ENCODE results near the gene FAF1. TPM values are rescaled to one million over a fixed set of nuclear protein-coding genes. Genes with fewer than 3 reads are reported as not detected.
"Not testable (repeated sequence)": the region's sequence is repeated elsewhere in the genome, so short reads cannot be mapped to it uniquely, and the experiment has no call there.

Gene FAF1
- polyA plus RNA-seq, 1 of the 3 experiments (the other 2 are of a cell fraction), result 8.7 TPM

GRCh38 chr1:50906050-50906449, 54.0 kb downstream of the FAF1 start:
- H3F3A ChIP-seq (replicated peaks; ENCODE audit: insufficient read depth); H3K27ac ChIP-seq (ENCODE audit: low read depth in 2 of 2, low read length in 1 of 2); H3K9me3 ChIP-seq; H3K9me2 ChIP-seq; H3K4me2 ChIP-seq; POLR2A ChIA-PET; H3K36me3 ChIP-seq (replicated peaks in 1 of 2; ENCODE audit: control insufficient read depth in 1 of 2, insufficient read depth in 2 of 2, low read length in 1 of 2); DNase-seq; H2AFZ ChIP-seq (ENCODE audit: low read depth); H4K20me1 ChIP-seq (ENCODE audit: insufficient read depth); H3K4me1 ChIP-seq (ENCODE audit: control insufficient read depth in 1 of 2, insufficient read depth in 2 of 2, low read depth in 1 of 2, low read length in 1 of 2); H3K9ac ChIP-seq; H3K27me3 ChIP-seq (ENCODE audit: insufficient read depth); H3K4me3 ChIP-seq (ENCODE audit: low read depth in 2 of 2, low read length in 1 of 2); CTCF ChIA-PET: not testable (repeated sequence)
- WGBS (ENCODE audit: low lambda C conversion rate), result 79% methylated on average over 1 of the region's 1 CpG
- peaks cover 29% of the 10 kb centered on the region; the same call in 1 of the 2 replicates for H3K79me2 ChIP-seq (ENCODE audit: insufficient read depth)

- H3K27ac ChIP-seq (ENCODE audit: low read depth in 2 of 2, low read length in 1 of 2), result no peak overlapping the region
- ChIA-PET POLR2A (no interaction called here), CTCF (no interaction called here)
- TF ChIP-seq MAX (IDR thresholded peaks at IDR 0.05; ENCODE audit: low read depth) (no peak), POLR2AphosphoS5 (IDR thresholded peaks at IDR 0.05; ENCODE audit: low read depth, low read length) (no peak), GABPA (IDR thresholded peaks at IDR 0.05; ENCODE audit: low read depth) (no peak), GATA2 (CRISPR knock-in tag; IDR thresholded peaks at IDR 0.05) (no peak), NRF1 (IDR thresholded peaks at IDR 0.05; ENCODE audit: low read depth, low read length) (no peak)
- no peaks in the 10 kb centered on the region for H3K27me3 ChIP-seq (ENCODE audit: insufficient read depth)
- no peak overlapping the region for H2AFZ ChIP-seq (ENCODE audit: low read depth)
- no peak overlapping the region for H3K4me2 ChIP-seq
- WGBS (ENCODE audit: low lambda C conversion rate), result 97% methylated on average over 1 of the region's 1 CpG
- no peaks in the 10 kb centered on the region; a peak in 1 of 4 replicates for H3K4me1 ChIP-seq (ENCODE audit: control insufficient read depth in 1 of 2, insufficient read depth in 2 of 2, low read depth in 1 of 2, low read length in 1 of 2)
- no peak for DNase-seq
- peaks cover 42% of the 10 kb centered on the region; the same call in 1 of the 2 replicates for H3K79me2 ChIP-seq (ENCODE audit: insufficient read depth)
- no peak overlapping the region for H3K4me3 ChIP-seq (ENCODE audit: low read depth in 2 of 2, low read length in 1 of 2)
- no peaks in the 10 kb centered on the region for H3K9me3 ChIP-seq
- no peaks in the 10 kb centered on the region for H3K9me2 ChIP-seq
- H4K20me1 ChIP-seq (ENCODE audit: insufficient read depth), result no peaks in the 10 kb centered on the region
- H3K36me3 ChIP-seq (replicated peaks in 1 of 2; ENCODE audit: control insufficient read depth in 1 of 2, insufficient read depth in 2 of 2, low read length in 1 of 2), result no peaks in the 10 kb centered on the region
- no peak overlapping the region for H3K9ac ChIP-seq
- no peaks in the 10 kb centered on the region for H3F3A ChIP-seq (replicated peaks; ENCODE audit: insufficient read depth)
These were observed 57.6 kb downstream of the FAF1 start for GRCh38 chr1:50902419-50902818.

GRCh38 chr1:50901872-50902271, 58.2 kb downstream of the FAF1 start:
- no peak overlapping the region for H2AFZ ChIP-seq (ENCODE audit: low read depth)
- H3K4me1 ChIP-seq (ENCODE audit: control insufficient read depth in 1 of 2, insufficient read depth in 2 of 2, low read depth in 1 of 2, low read length in 1 of 2), result no peaks in the 10 kb centered on the region; a peak in 1 of 4 replicates
- H3K9me3 ChIP-seq, result no peaks in the 10 kb centered on the region
- no peak for DNase-seq
- H3K4me2 ChIP-seq, result no peak overlapping the region
- H3K27ac ChIP-seq (ENCODE audit: low read depth in 2 of 2, low read length in 1 of 2), result no peak overlapping the region
- H3F3A ChIP-seq (replicated peaks; ENCODE audit: insufficient read depth), result no peaks in the 10 kb centered on the region
- ChIA-PET CTCF (no interaction called here), POLR2A (no interaction called here)
- TF ChIP-seq MXI1 (IDR thresholded peaks at IDR 0.05; ENCODE audit: low read depth, low read length) (no peak), USF2 (IDR thresholded peaks at IDR 0.05; ENCODE audit: borderline replicate concordance, low read depth, low read length) (no peak), RFX5 (IDR thresholded peaks at IDR 0.05; ENCODE audit: low read length) (no peak), GATA2 (CRISPR knock-in tag; IDR thresholded peaks at IDR 0.05) (no peak), YY1 (IDR thresholded peaks at IDR 0.05; ENCODE audit: low read depth) (no peak), NFIC (IDR thresholded peaks at IDR 0.05; ENCODE audit: borderline replicate concordance) (no peak)
- no peaks in the 10 kb centered on the region for H3K9me2 ChIP-seq
- peaks cover 45% of the 10 kb centered on the region; the same call in 1 of the 2 replicates for H3K79me2 ChIP-seq (ENCODE audit: insufficient read depth)
- no peaks in the 10 kb centered on the region for H4K20me1 ChIP-seq (ENCODE audit: insufficient read depth)
- H3K4me3 ChIP-seq (ENCODE audit: low read depth in 2 of 2, low read length in 1 of 2), result no peak overlapping the region
- 0% methylated on average over 1 of the region's 1 CpG for WGBS (ENCODE audit: low lambda C conversion rate)
- H3K27me3 ChIP-seq (ENCODE audit: insufficient read depth), result no peaks in the 10 kb centered on the region
- no peaks in the 10 kb centered on the region for H3K36me3 ChIP-seq (replicated peaks in 1 of 2; ENCODE audit: control insufficient read depth in 1 of 2, insufficient read depth in 2 of 2, low read length in 1 of 2)
- H3K9ac ChIP-seq, result no peak overlapping the region
